A549 (cell line): ENCODE data around the gene DNAAF3. TPM values are rescaled to one million over a fixed set of nuclear protein-coding genes. Genes with fewer than 3 reads are reported as not detected.

Source experiments
- ATAC-seq, 2 experiments: fragments of 200-7000 bp in 1 of 2; fragments of >200 bp in 1 of 2; cut with Nextera tagmentation in 1 of 2; cut with Tn5 transposase in 1 of 2; 3 replicates each; pipeline versions ENCODE4 v1.8.0 to v1.9.1; 2018 to 2020; ENCODE audit warnings: mild to moderate bottlenecking in 1 of 2, moderate library complexity in 1 of 2
- CTCF ChIA-PET: fragments of 300-600 bp; sonication (Branson Sonifier 250); formaldehyde crosslinking; extraction: SDS; loops from one replicate; lab custom pipeline; 2021; ENCODE audit warnings: antibody characterized with exemption, inconsistent platforms; lab: Yijun Ruan, JAX
- POLR2A ChIA-PET: fragments of 350-600 bp; formaldehyde crosslinking; extraction: SDS; loops from one replicate; lab custom pipeline; 2021; ENCODE audit warnings: antibody characterized with exemption, inconsistent platforms; lab: Yijun Ruan, JAX
- DNase-seq, 2 experiments: peaks; one replicate each; pipeline versions ENCODE4 v3.0.0 to v3.0.0-alpha.2; 2011 to 2016; ENCODE audit warnings: low read depth in 1 of 2, low spot score in 1 of 2
- FAIRE-seq: peaks from 2 replicates; lab custom pipeline; 2011; peaks lifted over from hg19 to GRCh38; lab: Jason Lieb, UNC
- H3K27ac ChIP-seq, 2 experiments: fragments of >200 bp; sonication (Bioruptor Twin); formaldehyde crosslinking; 3 replicates each; pipeline ENCODE4 v1.5.1; 2016 to 2017
- H3K4me1 ChIP-seq: fragments of >200 bp; sonication (Bioruptor Twin); formaldehyde crosslinking; 3 replicates; pipeline ENCODE4 v1.6.1; 2016
- H3K4me2 ChIP-seq: fragments of >200 bp; sonication (Bioruptor Twin); formaldehyde crosslinking; 3 replicates; pipeline ENCODE4 v1.6.1; 2016
- H3K4me3 ChIP-seq: fragments of >200 bp; sonication (Bioruptor Twin); formaldehyde crosslinking; 3 replicates; pipeline ENCODE4 v1.5.1; 2016
- H3K9me3 ChIP-seq: fragments of >200 bp; sonication (Bioruptor Twin); formaldehyde crosslinking; 3 replicates; pipeline ENCODE4 v1.6.1; 2016
- ATOH8 ChIP-seq: fragments of 250-450 bp; sonication (Bioruptor Pico); IDR thresholded peaks from 2 replicates; pipeline ENCODE4 v1.5.0; 2020; ENCODE audit warnings: low read depth, mild to moderate bottlenecking, moderate library complexity
- CBX8 ChIP-seq: fragments of 200-600 bp; sonication (generic); IDR thresholded peaks from 2 replicates; pipeline ENCODE4 v1.6.1; 2016
- CHD2 ChIP-seq: fragments of 150-350 bp; IDR thresholded peaks from 2 replicates; pipeline ENCODE4 v1.6.1; 2014; ENCODE audit warnings: low read length; ENCODE audit not compliant: partially characterized antibody
- CHD4 ChIP-seq: fragments of 200-600 bp; sonication (generic); IDR thresholded peaks from 2 replicates; pipeline ENCODE4 v1.6.1; 2016; ENCODE audit warnings: antibody characterized with exemption, mild to moderate bottlenecking, borderline replicate concordance
- E2F6 ChIP-seq: IDR thresholded peaks from 2 replicates; pipeline ENCODE4 v1.6.1; 2012; ENCODE audit warnings: low read depth, borderline replicate concordance
- ELK1 ChIP-seq: fragments of 150-350 bp; IDR thresholded peaks from 2 replicates; pipeline ENCODE4 v1.6.1; 2014; ENCODE audit warnings: low read depth, mild to moderate bottlenecking, low read length
- FOSL2 ChIP-seq, 2 experiments: fragments of 450-650 bp in 1 of 2; fragments of >200 bp in 1 of 2; sonication (Bioruptor Twin) in 1 of 2; formaldehyde crosslinking; IDR thresholded peaks; 2 replicates each; pipeline versions ENCODE4 v1.5.0 to v1.6.1; 2016 to 2020; ENCODE audit warnings: mild to moderate bottlenecking in 1 of 2, moderate library complexity in 1 of 2
- FOXS1 ChIP-seq: fragments of 250-450 bp; sonication (Bioruptor Pico); IDR thresholded peaks from 2 replicates; pipeline ENCODE4 v1.5.0; 2020; ENCODE audit warnings: mild to moderate bottlenecking, moderate library complexity
- GATA3 ChIP-seq: IDR thresholded peaks from 2 replicates; pipeline ENCODE4 v1.6.1; 2012; ENCODE audit warnings: borderline replicate concordance
- HOXB5 ChIP-seq: fragments of 250-450 bp; sonication (Bioruptor Pico); IDR thresholded peaks from 2 replicates; pipeline ENCODE4 v1.5.0; 2020; ENCODE audit warnings: mild to moderate bottlenecking, moderate library complexity
- JUN ChIP-seq, 2 experiments: fragments of >200 bp; sonication (Bioruptor Twin); formaldehyde crosslinking; IDR thresholded peaks; 2 replicates in 1 of 2; 3 replicates in 1 of 2; pipeline ENCODE4 v1.6.1; 2016 to 2017
- MYC ChIP-seq: IDR thresholded peaks from 2 replicates; pipeline ENCODE4 v1.6.1; 2012; ENCODE audit warnings: mild to moderate bottlenecking, inconsistent platforms, low read length, improper control_type of control experiment, borderline replicate concordance
- NR3C1 ChIP-seq: fragments of >200 bp; sonication (Bioruptor Twin); formaldehyde crosslinking; IDR thresholded peaks from 3 replicates; pipeline ENCODE4 v1.6.1; 2017
- PHF8 ChIP-seq: fragments of 200-600 bp; sonication (generic); IDR thresholded peaks from 2 replicates; pipeline ENCODE4 v1.6.1; 2016; ENCODE audit warnings: low read depth, mild to moderate bottlenecking, antibody characterized with exemption, moderate library complexity, borderline replicate concordance
- RAD21 ChIP-seq, 2 experiments: fragments of >200 bp in 1 of 2; sonication (Bioruptor Twin) in 1 of 2; formaldehyde crosslinking in 1 of 2; IDR thresholded peaks in 1 of 2; conservative IDR thresholded peaks in 1 of 2; 2 replicates in 1 of 2; 3 replicates in 1 of 2; pipeline ENCODE4 v1.6.1; 2012 to 2018; ENCODE audit warnings: inconsistent platforms in 1 of 2
- RFX5 ChIP-seq: fragments of 450-650 bp; IDR thresholded peaks from 2 replicates; pipeline ENCODE4 v1.7.1; 2014; ENCODE audit warnings: antibody characterized with exemption, mild to moderate bottlenecking, moderate library complexity
- TP53 ChIP-seq: fragments of 250-450 bp; sonication (Bioruptor Pico); IDR thresholded peaks from 2 replicates; pipeline ENCODE4 v1.5.0; 2021; ENCODE audit warnings: mild to moderate bottlenecking, moderate library complexity
- WGBS: methylation state at CpG from one replicate; pipeline ENCODE4 v1.1.6; 2017; ENCODE audit errors: missing lambda C conversion rate; 5-methylcytosine and 5-hydroxymethylcytosine counted together
- polyA plus RNA-seq, 4 experiments: library from polyadenylated mRNA; depleted of rRNA in 3 of 4; stranded (reverse); fragments of >200 nt; fragmentation: RNase III in 1 of 4; extraction: RNeasy Plus Mini Kit Qiagen cat#74134 plus additional on column Dnase treatment in 1 of 4; gene quantifications; 2 replicates in 3 of 4; 3 replicates in 1 of 4; pipeline ENCODE4 v1.2.3, GENCODE V29; 2011 to 2017

DNAAF3 gene
- polyA plus RNA-seq, 2 of the 4 experiments (the other 2 are of a cell fraction), result 4.0 to 5.3 TPM

GRCh38 chr19:55178781-55179599 is 12.6 kb upstream of the DNAAF3 start:
- Histone ChIP-seq H3K27ac (no peak overlapping the region; a peak in 1 of 6 replicates), H3K4me3 (peak overlapping the region; percentile 26)
- ChIA-PET POLR2A (interaction anchor here (1.0 to 1.8 kb wide), 3 partner anchors 10 to 228 kb away, joined by 3 to 7 read pairs (median 5); partner anchors contain the start of genes PPP6R1 and UBE2S), CTCF (interaction anchor here (1.0 to 10.0 kb wide), 8 partner anchors 10 to 452 kb away, joined by 3 to 64 read pairs (median 3); partner anchors contain the start of genes DNAAF3 and TMEM238)
- ATAC-seq (peak; percentile 74 to 80), FAIRE-seq (no peak)
- WGBS, result 9% methylated on average over 51 of the region's 61 CpGs
- TF ChIP-seq HOXB5 (no peak), TP53 (CRISPR knock-in tag) (no peak), RFX5 (peak; percentile 32; the same call in 1 of the 2 replicates), NR3C1 (no peak), ATOH8 (CRISPR knock-in tag) (no peak), GATA3 (no peak), PHF8 (no peak), ELK1 (no peak), E2F6 (0 out of 2 replicates have a peak, but pooled peaks have one; percentile 31), FOSL2 (IDR thresholded peaks at IDR 0.05) (no peak), FOSL2 (CRISPR knock-in tag; IDR thresholded peaks at IDR 0.05) (peak; percentile 12; the same call in 1 of the 2 replicates), CBX8 (no peak), JUN (IDR thresholded peaks at IDR 0.05) (no peak), CHD4 (no peak), MYC (no peak), CHD2 (no peak), FOXS1 (CRISPR knock-in tag) (no peak)
- TF ChIP-seq, all 56 proteins: peak for 3
- no peaks in the 10 kb centered on the region for H3K9me3 ChIP-seq
- peaks cover 17% of the 10 kb centered on the region for H3K4me1 ChIP-seq
- peak; percentile 91 for DNase-seq
- peak overlapping the region; percentile 75 for H3K4me2 ChIP-seq

GRCh38 chr19:55176076-55176475 is 9.7 kb upstream of the DNAAF3 start:
- ATAC-seq, result no peak
- H3K27ac ChIP-seq, result no peak overlapping the region
- no peak overlapping the region for H3K4me2 ChIP-seq
- ChIA-PET CTCF (interaction anchor here (0.8 to 10.0 kb wide), 7 partner anchors 10 to 328 kb away, joined by 3 to 64 read pairs (median 5); partner anchors contain the start of gene DNAAF3), POLR2A (interaction anchor here (0.9 to 1.7 kb wide), 2 partner anchors 83 to 207 kb away, joined by 3 to 4 read pairs; partner anchors contain the start of gene PPP6R1)
- no peak overlapping the region for H3K4me3 ChIP-seq
- DNase-seq, result peak in 1 of 2 experiments; percentile 53
- TF ChIP-seq RAD21 (conservative IDR thresholded peaks at IDR 0.05 in 1 of 2, IDR thresholded peaks at IDR 0.05 in 1 of 2) (0 out of 5 replicates have a peak, but pooled peaks of 1 of the 2 experiments have one; percentile 10), GATA3 (no peak)
- WGBS, result 8% methylated on average over 2 of the region's 2 CpGs
- H3K4me1 ChIP-seq, result peaks cover 25% of the 10 kb centered on the region
- no peak for FAIRE-seq
- H3K9me3 ChIP-seq, result no peaks in the 10 kb centered on the region
